Right cardiac atrium (tissue), 5 donors: ENCODE measurements around the gene C5. TPM values are rescaled to one million over a fixed set of nuclear protein-coding genes. Genes with fewer than 3 reads are reported as not detected.

Source experiments
- ATAC-seq, 2 donors: fragments of 200-7000 bp; cut with Tn5 transposase; one replicate each; pipeline versions ENCODE4 v1.8.0 to v1.9.1; 2020; ENCODE audit warnings: moderate library complexity in 2 of 2, mild to moderate bottlenecking in 1 of 2
- DNase-seq, 3 donors: peaks; one replicate each; pipeline ENCODE4 v3.0.0-alpha.2; 2020
- H3K27ac ChIP-seq: one replicate; pipeline ENCODE4 v1.5.1; 2013; ENCODE audit warnings: mild to moderate bottlenecking, low read length, control low read depth, moderate library complexity
- H3K27me3 ChIP-seq: one replicate; pipeline ENCODE4 v1.6.1; 2013; ENCODE audit not compliant: control insufficient read depth, insufficient read depth
- H3K4me1 ChIP-seq: one replicate; pipeline ENCODE4 v1.6.1; 2013; ENCODE audit warnings: low read length; ENCODE audit not compliant: control insufficient read depth, insufficient read depth
- H3K4me3 ChIP-seq: one replicate; pipeline ENCODE4 v1.5.1; 2013; ENCODE audit warnings: low read length, control low read depth
- H3K9me3 ChIP-seq: one replicate; pipeline ENCODE4 v1.6.1; 2013; ENCODE audit warnings: low read length; ENCODE audit not compliant: control insufficient read depth
- WGBS: extraction: QIAGEN DNeasy Blood & Tissue Kit; methylation state at CpG from one replicate; pipeline ENCODE4 v1.1.7; 2013; 5-methylcytosine and 5-hydroxymethylcytosine counted together
- intact Hi-C, 4 donors: fragments of 100-400 bp; cut with DNase I; formaldehyde crosslinking; loops; one replicate each; pipeline versions ENCODE4 v1.11.0 to v1.14.0; 2022 to 2023
- polyA plus RNA-seq: library from polyadenylated mRNA; stranded (reverse); fragments of 200-250 nt; gene quantifications from one replicate; pipeline ENCODE4 v1.2.3, GENCODE V29; 2013
- total RNA-seq, 4 donors: library from RNA; stranded (reverse); fragmentation: NEBNext Ultra II Directional; extraction: Animal tissue kit (Norgen Biotek cat#: 25700); gene quantifications; one replicate each; pipeline ENCODE4 v1.2.1, GENCODE V29; 2021
- donor health status: healthy with polysubstance abuse.
- donor health status: DM: no; HTN: yes; CAD: no.
- donor health status: DM: no; HTN: no; CAD: no.
- donor health status: DM: no; HTN: yes; CAD: no; lungs with severe emphysema.
- donor health status: DM: yes; HTN: yes; CAD: no.

Gene C5
- total and polyA plus RNA-seq, 5 donors, result 0.67 to 1.9 (median 1.5) TPM

- DNase-seq, result peak in 1 of 3 donors; percentile 73
- Histone ChIP-seq H3K27ac (peak overlapping the region; percentile 49), H3K9me3 (no peaks in the 10 kb centered on the region), H3K4me1 (peaks cover 4% of the 10 kb centered on the region), H3K27me3 (no peaks in the 10 kb centered on the region), H3K4me3 (no peak overlapping the region)
- intact Hi-C loops, result loop anchor here in 1 of 4 donors (10.0 kb wide), 1 partner anchor 188 kb away; no protein-coding TSS in a partner anchor
- 29% methylated on average over 8 of the region's 8 CpGs for WGBS
- ATAC-seq, result peak; percentile 28 to 83
Observed at GRCh38 chr9:120942186-120943001, 107.7 kb downstream of the C5 start.

GRCh38 chr9:120941046-120941770, 108.9 kb downstream of the C5 start:
- Histone ChIP-seq H3K27ac (no peak overlapping the region), H3K4me1 (peaks cover 4% of the 10 kb centered on the region), H3K4me3 (no peak overlapping the region), H3K27me3 (no peaks in the 10 kb centered on the region), H3K9me3 (no peaks in the 10 kb centered on the region)
- no peak for ATAC-seq
- intact Hi-C loops, result loop anchor here in 1 of 4 donors (10.0 kb wide), 1 partner anchor 186 kb away; no protein-coding TSS in a partner anchor
- 76% methylated on average over 6 of the region's 6 CpGs for WGBS
- DNase-seq, result no peak

GRCh38 chr9:120940573-120940972, 109.5 kb downstream of the C5 start:
- 94% methylated on average over 10 of the region's 10 CpGs for WGBS
- Histone ChIP-seq H3K9me3 (no peaks in the 10 kb centered on the region), H3K27me3 (no peaks in the 10 kb centered on the region), H3K4me1 (peaks cover 9% of the 10 kb centered on the region), H3K4me3 (no peak overlapping the region), H3K27ac (no peak overlapping the region)
- intact Hi-C loops, result loop anchor here in 1 of 4 donors (10.0 kb wide), 1 partner anchor 186 kb away; no protein-coding TSS in a partner anchor
- DNase-seq (no peak), ATAC-seq (no peak)

- no peak overlapping the region for H3K27ac ChIP-seq
Observed at GRCh38 chr9:120938851-120939250, 111.2 kb downstream of the C5 start.

GRCh38 chr9:120937596-120937995, 112.5 kb downstream of the C5 start:
- ATAC-seq (peak; percentile 55 to 60), DNase-seq (peak in 1 of 3 donors; percentile 63)
- intact Hi-C loops, result loop anchor here in 3 of 4 donors (5.0 to 10.0 kb wide), 5 partner anchors 60 to 183 kb away; partner anchors contain the start of genes FBXW2 (in 1 of the 3) and PHF19 (in 1 of the 3)
- 47% methylated on average over 1 of the region's 1 CpG for WGBS
- no peaks in the 10 kb centered on the region for H3K9me3 ChIP-seq
- no peak overlapping the region for H3K4me3 ChIP-seq
- H3K27me3 ChIP-seq, result no peaks in the 10 kb centered on the region
- H3K27ac ChIP-seq, result peak overlapping the region; percentile 84
- peaks cover 13% of the 10 kb centered on the region for H3K4me1 ChIP-seq

More at GRCh38 chr9:120938851-120939250, 111.2 kb downstream of the C5 start:
- H3K9me3 ChIP-seq, result no peaks in the 10 kb centered on the region
- no peak for ATAC-seq
- whole genome bisulfite sequencing, result 94% methylated on average over 3 of the region's 3 CpGs
- H3K4me1 ChIP-seq, result peaks cover 9% of the 10 kb centered on the region
- no peaks in the 10 kb centered on the region for H3K27me3 ChIP-seq
- no peak overlapping the region for H3K4me3 ChIP-seq
- DNase-seq, result no peak
- intact Hi-C loops, result loop anchor here in 3 of 4 donors (5.0 to 10.0 kb wide), 5 partner anchors 62 to 184 kb away; partner anchors contain the start of genes FBXW2 (in 1 of the 3) and PHF19 (in 1 of the 3)

GRCh38 chr9:120937127-120937526, 112.9 kb downstream of the C5 start:
- Histone ChIP-seq H3K27me3 (no peaks in the 10 kb centered on the region), H3K27ac (peak overlapping the region; percentile 84), H3K9me3 (no peaks in the 10 kb centered on the region), H3K4me3 (no peak overlapping the region), H3K4me1 (peaks cover 12% of the 10 kb centered on the region)
- intact Hi-C loops, result loop anchor here in 3 of 4 donors (5.0 to 10.0 kb wide), 5 partner anchors 60 to 182 kb away; partner anchors contain the start of genes FBXW2 (in 1 of the 3) and PHF19 (in 1 of the 3)
- 46% methylated on average over 1 of the region's 1 CpG for whole genome bisulfite sequencing
- ATAC-seq, result peak; percentile 78 to 82
- DNase-seq, result peak; percentile 71 to 90 (median 85)

GRCh38 chr9:120936764-120937122, 113.3 kb downstream of the C5 start:
- Histone ChIP-seq H3K27ac (peak overlapping the region; percentile 30), H3K27me3 (no peaks in the 10 kb centered on the region), H3K4me3 (no peak overlapping the region), H3K9me3 (no peaks in the 10 kb centered on the region), H3K4me1 (peaks cover 15% of the 10 kb centered on the region)
- WGBS, result 46% methylated on average over 2 of the region's 2 CpGs
- intact Hi-C loops, result loop anchor here in 3 of 4 donors (5.0 to 10.0 kb wide), 5 partner anchors 59 to 182 kb away; partner anchors contain the start of genes FBXW2 (in 1 of the 3) and PHF19 (in 1 of the 3)
- DNase-seq, result no peak
- ATAC-seq, result no peak

- intact Hi-C loops, result loop anchor here in 3 of 4 donors (5.0 to 10.0 kb wide), 5 partner anchors 59 to 181 kb away; partner anchors contain the start of genes FBXW2 (in 1 of the 3) and PHF19 (in 1 of the 3)
- Histone ChIP-seq H3K4me3 (no peak overlapping the region), H3K27me3 (no peaks in the 10 kb centered on the region), H3K4me1 (peaks cover 15% of the 10 kb centered on the region), H3K27ac (peak overlapping the region; percentile 55), H3K9me3 (no peaks in the 10 kb centered on the region)
- DNase-seq, result peak; percentile 94 to 99 (median 97)
- ATAC-seq, result peak; percentile 81 to 84
- WGBS, result 12% methylated on average over 10 of the region's 10 CpGs
Observed at GRCh38 chr9:120936011-120936763, 113.9 kb downstream of the C5 start.

- H3K4me3 ChIP-seq, result no peak overlapping the region
- H3K9me3 ChIP-seq, result no peaks in the 10 kb centered on the region
- DNase-seq (peak; percentile 93 to 99 (median 98)), ATAC-seq (peak; percentile 75 to 80)
- WGBS, result 5% methylated on average over 4 of the region's 4 CpGs
- H3K27ac ChIP-seq, result peak overlapping the region; percentile 55
- H3K27me3 ChIP-seq, result no peaks in the 10 kb centered on the region
- intact Hi-C loops, result loop anchor here in 3 of 4 donors (5.0 to 10.0 kb wide), 5 partner anchors 58 to 181 kb away; partner anchors contain the start of genes FBXW2 (in 1 of the 3) and PHF19 (in 1 of the 3)
- H3K4me1 ChIP-seq, result peaks cover 15% of the 10 kb centered on the region
Observed at GRCh38 chr9:120935383-120935857, 114.7 kb downstream of the C5 start.

- no peak for ATAC-seq
- no peak overlapping the region for H3K4me3 ChIP-seq
- no peak overlapping the region for H3K27ac ChIP-seq
- H3K27me3 ChIP-seq, result no peaks in the 10 kb centered on the region
- intact Hi-C loops, result loop anchor here in 2 of 4 donors (10.0 kb wide), 2 partner anchors 139 to 179 kb away; partner anchors contain the start of gene FBXW2 (in 1 of the 2)
- no peak for DNase-seq
- WGBS, result 32% methylated on average over 3 of the region's 3 CpGs
- H3K4me1 ChIP-seq, result peaks cover 15% of the 10 kb centered on the region
- H3K9me3 ChIP-seq, result no peaks in the 10 kb centered on the region
Observed at GRCh38 chr9:120934281-120934680, 115.8 kb downstream of the C5 start.
